Nucleus accumbens (tissue), 56 donors: ENCODE data around the gene SORCS2.

ENCODE experiments used
- DNase-seq, 56 donors: peaks; one replicate each; lab custom pipeline; 2025; lab: John Stamatoyannopoulos, UW

SORCS2 gene

DNA sequence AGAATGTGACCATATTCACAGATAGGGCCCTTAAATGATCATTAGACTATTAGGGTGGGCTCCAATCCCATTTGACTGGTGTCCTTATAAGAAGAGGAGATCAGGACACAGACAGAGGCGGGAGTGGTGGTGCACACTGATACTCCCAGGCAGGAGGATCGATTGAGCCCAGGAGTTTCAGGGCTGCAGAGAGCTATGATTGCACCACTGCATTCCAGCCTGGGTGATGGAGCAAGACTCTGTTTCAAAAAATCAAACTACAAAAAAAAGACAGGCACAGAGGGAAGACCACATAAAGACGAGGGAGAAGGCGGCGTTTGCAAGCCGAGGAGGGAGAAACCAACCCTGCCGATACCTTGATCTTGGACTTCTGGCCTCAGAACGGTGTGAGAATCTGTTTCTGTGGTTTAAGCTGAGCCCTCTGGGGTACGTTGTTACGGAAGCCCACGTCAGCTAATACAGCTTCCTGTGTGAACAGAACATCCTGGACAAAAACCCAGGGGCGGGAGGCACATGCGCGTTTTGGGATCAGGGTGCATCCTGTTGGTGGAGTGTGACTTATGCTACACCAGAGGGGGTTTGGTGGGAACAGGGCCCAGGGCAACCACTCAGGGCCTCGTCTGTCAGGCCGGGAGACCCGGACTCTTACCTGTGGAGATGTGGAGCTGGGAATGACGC lies 454.2 kb downstream of the SORCS2 start:
- DNase-seq = no peak

DNA sequence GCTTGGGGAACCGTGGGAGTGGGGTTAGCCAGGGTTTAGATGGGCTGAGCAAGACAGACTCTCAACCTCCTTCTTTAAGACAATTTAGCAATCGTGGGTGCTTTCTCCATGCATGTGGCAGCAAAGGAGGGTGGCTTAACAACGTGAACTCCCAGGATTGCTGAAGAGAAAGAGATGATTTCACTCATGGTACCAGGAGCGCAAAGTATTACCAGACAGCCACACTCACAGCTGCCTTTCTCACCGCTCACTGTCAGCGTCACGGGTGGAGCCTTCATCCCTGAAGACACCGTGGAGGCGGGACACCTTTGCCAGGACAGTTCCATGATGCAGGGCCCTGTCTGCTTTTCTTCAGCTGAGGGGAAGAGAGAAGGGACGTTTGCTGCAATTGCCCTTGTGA lies 454.8 kb downstream of the SORCS2 start:
- DNase-seq = peak in 1 of 56 donors; percentile 12

DNA sequence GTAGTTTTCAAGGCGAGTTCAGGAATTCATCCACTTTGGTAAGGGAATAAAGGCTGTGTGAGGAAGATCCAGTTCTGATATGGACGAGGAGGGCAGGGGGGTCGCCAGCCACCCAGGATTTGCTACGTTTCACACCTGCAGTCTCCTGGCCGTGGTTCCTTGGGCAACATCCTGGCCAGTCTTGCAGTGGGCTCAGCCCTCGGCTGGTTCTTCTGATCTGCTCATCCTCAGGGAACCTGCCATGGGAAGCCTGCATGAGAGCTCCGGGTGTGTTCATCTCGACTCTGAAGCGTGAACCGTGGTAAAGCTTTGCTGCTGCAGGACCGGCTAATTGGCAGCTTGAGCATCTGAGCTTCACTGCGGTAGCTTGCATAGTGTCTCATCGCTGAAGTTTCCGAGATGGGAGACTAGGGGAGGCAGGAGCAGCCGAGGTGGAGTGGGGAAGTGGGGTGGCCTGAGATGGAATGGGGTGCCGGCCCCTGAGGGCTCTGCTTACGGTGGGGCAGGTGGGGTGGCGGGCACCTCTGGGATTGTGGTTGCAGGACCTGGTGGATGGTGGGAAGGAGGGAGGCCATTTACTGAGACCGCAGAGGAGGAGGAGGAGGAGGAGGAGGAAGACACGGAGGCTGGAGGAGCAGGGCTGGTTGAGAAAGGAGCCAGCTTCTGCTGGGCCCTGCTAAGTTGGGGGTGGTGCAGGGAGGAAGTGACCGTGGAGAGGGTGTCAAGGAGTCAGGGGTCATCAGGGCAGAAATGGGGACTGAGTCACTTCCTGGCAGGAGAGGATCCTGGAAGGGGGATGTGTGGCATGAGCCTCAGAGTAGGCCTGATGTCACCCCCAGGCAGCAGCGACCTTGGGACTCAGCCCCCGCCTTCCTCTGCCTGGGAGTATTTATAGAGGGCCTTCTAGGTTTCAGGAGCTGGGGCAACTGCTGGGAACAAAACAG lies 455.5 kb downstream of the SORCS2 start:
- no peak for DNase-seq

DNA sequence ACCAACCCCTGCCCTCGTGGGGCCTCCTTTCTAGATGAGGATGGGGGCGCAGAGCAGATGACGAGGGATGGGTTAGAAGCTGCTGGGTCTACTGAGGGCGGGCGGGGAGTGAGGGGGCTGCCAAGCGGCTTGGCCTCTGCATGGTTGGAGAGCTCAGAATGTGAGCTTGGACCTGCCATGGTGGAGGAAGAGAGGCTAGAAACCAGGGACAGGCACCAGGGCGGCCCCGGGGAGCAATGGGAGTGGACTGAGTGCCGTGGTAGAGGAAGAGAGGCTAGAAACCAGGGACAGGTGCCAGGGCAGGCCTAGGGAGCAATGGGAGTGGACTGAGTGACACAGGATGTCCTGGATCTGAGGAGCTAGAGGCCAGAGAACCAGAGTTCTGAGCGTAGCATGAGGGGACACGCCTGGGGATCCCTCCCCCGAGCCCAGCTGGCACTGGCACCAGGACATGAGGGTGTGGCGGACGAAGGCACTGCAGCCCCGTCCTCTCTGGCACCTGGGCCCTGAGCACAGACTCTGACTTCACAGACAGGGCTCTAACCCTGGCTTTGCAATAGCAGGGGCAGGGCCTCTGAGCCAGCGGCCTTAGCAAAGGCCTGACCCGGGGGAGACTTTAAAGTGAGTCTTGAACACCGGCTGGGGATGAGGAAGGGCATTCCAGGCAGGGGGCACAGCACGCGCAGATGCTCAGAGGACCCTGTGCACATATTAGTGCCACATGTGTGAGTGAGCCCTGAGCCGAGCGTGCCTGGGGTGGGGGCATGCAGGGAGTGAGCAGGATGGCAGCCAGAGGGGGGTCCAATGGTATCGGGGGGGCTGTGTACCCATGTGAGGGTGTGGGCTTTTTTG lies 456.4 kb downstream of the SORCS2 start:
- no peak for DNase-seq

DNA sequence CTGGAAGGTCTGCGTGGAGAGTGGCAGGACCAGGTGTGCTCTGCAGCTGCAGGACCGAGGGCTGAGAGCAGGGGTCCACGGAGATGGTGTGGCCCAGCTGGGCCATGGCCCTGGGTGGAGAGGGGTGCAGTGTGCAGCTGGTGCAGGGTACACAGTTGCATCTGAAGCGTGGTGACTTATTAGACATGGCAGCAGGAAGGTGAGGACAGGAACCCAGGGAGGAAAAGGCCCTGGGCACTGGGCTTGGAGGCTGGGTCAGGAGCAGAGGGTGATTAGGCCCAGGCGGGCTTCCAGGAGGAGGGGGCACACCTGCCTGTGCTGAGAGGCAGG lies 457.0 kb downstream of the SORCS2 start:
- DNase-seq = no peak

DNA sequence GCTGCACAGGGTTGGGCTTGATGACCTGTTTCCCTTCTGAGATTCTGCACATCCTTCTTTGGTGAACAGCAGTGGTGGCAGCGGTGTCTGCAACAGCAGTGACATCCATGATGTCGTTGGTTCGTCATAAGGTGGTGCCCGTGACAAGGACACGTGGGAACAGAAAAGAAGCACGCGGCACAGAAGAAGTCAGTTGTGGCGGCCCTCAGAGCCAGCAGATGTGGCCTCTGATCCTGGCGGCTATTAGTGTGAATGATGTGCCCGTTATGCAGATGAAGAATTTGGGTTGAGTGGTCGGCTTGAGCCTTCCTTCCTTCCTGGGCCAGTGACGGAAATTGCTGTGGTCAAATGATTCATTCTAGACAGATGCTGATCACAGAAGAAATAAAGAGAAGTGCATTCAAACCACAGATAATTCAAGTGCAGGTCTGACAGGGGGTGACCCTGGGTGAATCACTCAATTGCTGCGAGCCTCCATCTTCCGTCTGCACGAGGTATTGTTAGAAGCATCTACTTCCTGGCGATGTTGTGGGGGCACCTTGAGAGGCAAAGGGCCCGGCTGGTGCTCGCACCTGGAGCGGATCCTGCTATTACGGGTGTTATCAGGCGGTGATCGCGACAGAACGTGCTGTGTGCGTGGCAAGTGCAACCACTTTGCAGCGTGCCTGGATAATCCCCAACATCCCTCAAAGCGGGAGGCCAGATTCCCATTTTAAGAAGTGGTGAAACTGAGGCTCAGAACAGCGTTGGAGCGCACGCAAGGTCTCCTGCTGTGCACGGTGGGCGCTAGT lies 457.6 kb downstream of the SORCS2 start:
- no peak for DNase-seq

DNA sequence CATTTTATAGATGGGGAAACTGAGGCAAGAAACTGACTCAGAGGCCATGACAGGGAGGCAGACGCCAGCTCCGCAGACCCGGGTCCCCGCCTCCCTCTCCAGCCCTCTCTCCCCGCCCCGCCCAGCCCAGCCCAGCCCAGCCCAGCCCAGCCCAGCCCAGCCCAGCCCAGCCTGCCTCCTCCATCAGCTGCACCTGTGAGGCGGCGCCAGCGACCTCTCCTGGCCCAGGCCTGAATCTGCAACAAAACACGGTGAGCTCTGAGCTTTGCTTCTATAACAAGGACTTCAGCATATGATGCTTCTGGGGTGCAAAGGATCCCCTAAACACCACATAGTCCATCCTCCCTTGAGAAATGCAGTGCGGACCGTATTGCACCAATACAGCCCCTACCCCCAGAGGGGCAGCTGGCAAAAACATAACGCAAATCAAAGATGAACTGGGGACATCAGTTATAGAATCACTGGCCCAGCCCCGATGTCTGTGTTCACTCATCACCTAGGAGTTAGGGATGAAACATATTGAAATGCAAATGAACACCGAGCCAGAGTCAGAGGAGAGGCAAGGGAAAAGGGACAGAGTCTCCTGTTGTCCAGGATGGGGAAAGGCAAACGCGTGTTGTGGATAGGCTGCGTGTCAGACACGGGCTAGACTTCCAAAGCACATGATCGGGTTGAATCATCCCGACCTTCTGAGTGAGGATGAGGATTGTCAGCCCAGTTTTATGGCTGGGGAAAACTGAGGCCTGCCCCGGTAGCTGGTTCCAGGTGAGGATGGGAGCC lies 458.5 kb downstream of the SORCS2 start:
- DNase-seq = no peak

DNA sequence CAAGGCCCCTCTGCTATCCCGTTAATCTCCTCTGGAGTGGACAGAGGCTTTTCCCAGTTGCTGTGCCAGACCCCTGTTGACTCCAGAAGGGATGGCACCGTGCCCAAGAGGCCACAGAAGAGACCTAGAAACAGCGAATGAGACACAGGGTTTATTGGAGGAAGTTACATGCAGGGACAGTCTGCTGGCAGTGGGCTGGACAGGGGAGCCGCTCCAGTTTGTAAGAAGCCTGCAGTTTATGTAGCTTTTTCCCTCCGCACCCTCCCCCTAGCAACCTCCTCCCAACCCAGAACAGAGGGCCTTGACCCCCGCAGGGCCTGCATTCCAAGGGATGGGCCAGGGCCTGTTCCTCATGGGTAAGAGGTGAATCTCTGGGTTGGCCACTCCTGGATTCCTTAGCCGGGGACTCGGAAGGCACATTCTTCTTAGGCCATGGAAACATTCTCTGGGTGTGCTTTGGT lies 459.2 kb downstream of the SORCS2 start:
- DNase-seq = peak in 21 of 56 donors; percentile 6 to 63 (median 30)

DNA sequence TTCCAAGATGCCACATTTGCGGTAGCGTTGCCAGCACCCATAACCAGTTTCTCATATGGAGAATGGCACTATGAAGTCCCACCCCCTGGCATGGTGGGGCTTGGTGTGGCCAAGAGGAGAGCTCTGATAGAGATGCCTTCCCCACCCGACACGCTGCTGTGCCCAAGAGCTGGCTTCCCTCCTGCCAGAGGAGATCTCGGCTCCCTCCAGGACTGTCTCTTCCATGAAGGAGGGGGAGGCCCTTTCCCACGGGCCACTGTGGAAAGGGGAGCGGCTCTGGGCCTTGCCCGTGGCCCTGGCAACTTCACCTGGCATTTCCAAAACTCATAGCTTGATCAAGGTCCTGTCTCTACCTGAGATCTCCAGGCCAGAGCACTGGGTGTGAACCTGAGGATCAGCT lies 459.7 kb downstream of the SORCS2 start:
- no peak for DNase-seq

DNA sequence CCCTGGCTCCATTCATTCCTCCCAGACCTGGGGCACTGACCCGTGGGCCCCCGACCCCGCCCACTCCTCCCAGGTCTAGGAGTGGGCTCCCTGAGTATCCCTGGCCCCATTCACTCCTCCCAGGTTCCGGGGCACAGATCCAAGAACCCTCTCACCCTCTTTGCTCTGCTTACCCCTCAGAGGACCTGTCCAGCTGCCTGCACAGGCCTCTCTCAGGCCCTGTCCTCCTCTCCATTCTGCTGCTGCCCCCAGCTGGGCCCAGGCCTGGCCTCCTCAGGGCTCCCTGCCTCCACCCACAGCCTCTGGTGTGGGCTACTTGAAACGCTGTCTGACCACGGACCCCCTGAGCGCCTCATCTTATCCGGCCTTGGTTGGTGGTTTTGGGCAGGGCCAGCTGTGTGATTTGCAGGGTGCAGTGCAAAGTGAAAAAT lies 460.1 kb downstream of the SORCS2 start:
- DNase-seq = no peak

DNA sequence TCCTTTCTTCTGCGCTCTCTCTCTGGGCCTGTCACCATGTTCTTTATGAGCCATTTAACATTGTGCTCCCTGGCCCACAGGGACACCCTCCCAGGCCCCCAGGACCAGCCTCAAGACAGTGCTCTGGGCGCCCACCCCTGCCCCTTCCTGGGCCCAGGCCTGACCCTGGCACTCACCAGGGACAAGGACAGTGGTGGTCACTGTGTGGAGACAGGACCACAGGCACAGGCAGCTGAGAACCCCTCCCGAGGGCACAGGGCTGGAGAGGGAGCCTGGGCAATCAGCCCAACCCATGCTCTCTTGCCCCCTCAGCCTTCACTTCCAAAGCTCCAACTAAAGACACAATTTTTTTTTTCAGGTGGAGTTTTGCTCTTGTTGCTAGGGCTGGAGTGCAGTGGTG lies 460.6 kb downstream of the SORCS2 start:
- no peak for DNase-seq

DNA sequence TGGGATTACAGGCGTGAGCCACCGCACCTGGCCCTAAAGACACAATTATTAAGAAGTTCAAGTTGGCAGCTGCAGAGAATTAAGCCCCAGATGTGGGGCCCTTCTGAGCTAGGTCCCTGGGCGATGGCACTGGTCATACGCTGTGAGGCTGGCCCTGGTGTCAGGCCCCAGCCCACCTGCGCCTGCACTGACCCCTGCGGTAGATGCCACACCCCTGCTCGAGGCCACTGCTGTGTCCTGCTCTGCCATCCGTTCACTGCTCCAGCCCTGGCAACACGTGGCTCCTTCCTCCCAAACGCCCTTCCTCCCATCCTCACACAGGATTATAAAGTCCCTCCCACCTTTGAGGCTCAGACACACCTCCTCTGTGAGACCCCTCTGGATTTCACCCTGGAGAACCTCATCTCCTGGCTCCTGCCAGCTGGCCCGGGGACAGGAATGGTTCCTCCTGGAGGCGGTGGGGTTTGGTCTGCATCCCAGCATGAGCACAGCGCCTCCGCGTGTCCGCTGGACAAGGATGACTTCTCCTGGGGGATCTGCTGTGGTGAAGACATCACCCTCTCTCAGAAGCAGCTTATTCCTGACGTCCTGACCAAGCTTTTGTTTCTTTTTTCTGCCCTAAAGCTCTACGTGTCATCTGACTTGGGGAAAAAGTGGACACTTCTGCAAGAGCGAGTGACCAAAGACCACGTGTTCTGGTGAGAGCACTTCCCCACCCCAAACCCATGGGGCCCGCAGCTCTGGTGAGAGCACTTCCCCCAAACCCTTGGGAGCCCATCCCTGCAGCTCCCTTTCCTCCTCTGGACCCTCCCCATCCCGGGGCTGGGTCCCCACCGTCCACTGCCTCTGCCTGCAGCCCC lies 461.4 kb downstream of the SORCS2 start:
- peak in 1 of 56 donors; percentile 11 for DNase-seq

DNA sequence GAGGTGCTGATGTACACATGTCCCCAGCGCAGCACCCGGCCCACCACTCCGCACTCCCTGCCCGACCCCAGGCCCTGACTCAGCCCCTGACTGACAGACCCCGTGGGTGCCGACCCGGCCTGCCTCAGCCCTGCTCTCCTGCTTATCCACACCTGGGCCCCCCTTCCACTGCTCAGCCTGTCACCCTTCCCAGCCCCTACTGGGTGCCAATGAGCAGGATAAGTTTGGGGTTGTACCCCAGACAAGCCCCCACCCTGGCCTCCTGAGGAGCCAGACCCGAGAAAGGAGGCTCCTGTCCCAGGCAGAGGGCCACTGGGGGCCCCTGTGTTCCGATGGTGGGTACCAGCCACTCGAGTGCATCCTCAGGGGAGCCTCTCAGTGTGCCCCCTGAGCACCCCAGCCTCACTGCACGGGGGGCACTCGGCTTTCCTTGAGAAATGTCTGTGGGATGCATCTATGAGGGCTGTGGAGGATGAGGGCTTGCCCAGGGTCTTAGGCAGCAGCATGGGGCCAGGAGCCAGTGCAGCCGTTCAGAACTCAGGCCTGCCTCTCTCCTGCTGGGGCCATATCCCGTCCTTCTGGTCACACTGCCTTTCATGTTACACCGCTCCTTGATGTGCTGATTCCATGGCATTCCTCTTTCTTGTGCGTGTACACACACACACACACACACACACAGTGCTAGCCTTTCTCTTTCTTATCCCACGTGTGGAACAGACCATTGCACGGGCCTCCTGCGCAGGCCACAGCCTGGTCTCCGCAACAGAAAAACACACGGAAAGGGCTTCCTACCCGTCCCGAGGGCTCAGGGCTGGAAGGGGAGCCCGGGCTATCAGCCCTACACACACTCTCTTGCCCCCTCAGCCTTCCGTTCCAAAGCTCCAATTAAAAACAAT lies 462.5 kb downstream of the SORCS2 start:
- no peak for DNase-seq

DNA sequence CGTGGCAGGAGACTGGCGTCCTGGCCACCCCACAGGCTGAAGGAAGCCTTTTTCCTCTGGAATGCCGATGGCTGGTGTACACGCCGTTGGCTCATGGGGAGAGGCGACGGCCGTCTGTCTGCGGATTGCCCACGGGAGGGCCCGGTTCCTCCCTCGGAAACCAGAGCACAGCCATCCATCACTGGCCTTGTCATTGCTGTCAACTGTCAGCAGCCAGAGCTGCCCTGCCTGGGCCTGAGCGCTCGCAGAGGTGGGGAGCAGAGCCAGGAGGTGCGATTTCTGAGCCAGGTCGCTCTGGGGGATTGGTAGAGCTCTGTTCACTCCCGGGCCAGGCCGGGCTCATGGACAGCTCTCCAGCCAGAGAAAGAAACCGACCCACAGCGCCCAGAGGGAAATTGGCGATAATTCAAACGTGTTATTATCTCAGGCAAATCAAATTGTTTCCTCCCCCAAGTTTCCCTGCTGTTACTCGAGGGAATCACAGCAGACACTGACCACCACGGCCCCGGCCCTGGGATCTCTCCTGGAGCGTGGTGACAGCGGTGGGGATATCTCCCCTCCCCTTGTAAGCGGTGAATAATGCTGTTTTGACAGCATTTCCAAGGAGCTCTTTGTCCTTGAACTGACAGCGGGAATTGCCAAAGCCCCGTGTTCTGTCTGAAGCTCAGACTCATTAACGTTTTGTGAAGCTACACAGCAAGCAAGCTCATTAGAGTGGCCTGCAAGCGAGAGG lies 463.3 kb downstream of the SORCS2 start:
- peak in 15 of 56 donors; percentile 15 to 65 (median 32) for DNase-seq

DNA sequence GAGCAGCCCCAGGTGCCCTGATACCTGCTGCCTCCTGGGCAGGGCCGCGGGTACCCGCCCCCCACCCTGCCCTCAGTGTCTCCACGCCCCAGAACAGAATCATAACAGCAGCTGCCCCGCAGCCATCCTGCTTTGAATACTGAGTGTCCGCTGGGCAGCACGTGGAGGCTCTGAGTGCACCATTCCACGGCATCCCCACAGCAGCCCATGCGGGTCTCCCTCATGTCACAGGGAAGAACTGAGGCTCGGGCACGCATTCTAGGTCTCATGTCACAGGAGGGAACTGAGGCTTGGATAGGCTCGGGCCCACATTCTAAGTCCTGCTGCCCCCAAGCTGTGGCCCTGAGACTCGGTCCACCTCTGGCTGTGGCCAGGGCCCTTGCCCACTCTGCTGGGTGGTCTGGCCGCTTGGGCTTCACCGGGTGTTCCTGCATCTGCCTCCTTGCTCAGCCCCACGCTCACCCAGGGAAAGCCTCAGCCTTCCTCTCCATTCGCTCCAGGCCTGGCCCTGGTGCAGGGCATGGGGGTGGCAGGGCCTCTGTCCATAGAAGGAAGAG lies 464.0 kb downstream of the SORCS2 start:
- DNase-seq = no peak
